ENCODE measurements around the gene LYRM1.

The LYRM1 gene

GRCh38 chr16:20901068-20901435 is 481 bp downstream of the LYRM1 start:
- intact Hi-C loops (cut with DNase I) = loop anchor here (5.0 kb wide), 2 partner anchors 49 to 94 kb away; partner anchors contain the start of genes ERI2 and REXO5
- DNase-seq = peak in 1 of 10 donors; percentile 22

- peak in 8 of 10 donors; percentile 5 to 88 (median 30) for DNase-seq
- intact Hi-C loops (cut with DNase I) = loop anchor here (5.0 kb wide), 2 partner anchors 49 to 94 kb away; partner anchors contain the start of genes ERI2 and REXO5
These were observed 1.0 kb downstream of the LYRM1 start for GRCh38 chr16:20901436-20902112.

DNA sequence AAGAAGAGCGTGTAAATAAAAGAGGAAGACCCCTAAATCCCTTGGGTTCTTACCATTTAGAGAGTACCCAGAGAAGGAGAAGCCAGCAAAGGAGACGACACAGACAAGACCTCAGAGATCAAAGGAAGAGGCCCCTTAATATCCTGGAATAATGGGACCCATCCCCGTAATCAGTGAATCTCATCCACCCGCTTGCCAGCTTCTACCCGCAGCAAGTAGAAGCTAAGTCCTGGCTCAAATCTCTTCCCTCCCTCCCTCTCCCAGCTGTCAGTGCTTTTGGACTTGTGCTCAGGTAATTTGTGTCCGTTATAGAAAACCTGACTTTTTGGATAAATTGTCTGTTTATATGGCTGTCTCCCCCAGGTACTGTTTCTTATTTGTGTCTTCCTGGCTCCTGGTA is 1.9 kb downstream of the LYRM1 start:
- DNase-seq = no peak
- intact Hi-C loops (cut with DNase I) = loop anchor here (5.0 kb wide), 2 partner anchors 50 to 95 kb away; partner anchors contain the start of genes ERI2 and REXO5

DNA sequence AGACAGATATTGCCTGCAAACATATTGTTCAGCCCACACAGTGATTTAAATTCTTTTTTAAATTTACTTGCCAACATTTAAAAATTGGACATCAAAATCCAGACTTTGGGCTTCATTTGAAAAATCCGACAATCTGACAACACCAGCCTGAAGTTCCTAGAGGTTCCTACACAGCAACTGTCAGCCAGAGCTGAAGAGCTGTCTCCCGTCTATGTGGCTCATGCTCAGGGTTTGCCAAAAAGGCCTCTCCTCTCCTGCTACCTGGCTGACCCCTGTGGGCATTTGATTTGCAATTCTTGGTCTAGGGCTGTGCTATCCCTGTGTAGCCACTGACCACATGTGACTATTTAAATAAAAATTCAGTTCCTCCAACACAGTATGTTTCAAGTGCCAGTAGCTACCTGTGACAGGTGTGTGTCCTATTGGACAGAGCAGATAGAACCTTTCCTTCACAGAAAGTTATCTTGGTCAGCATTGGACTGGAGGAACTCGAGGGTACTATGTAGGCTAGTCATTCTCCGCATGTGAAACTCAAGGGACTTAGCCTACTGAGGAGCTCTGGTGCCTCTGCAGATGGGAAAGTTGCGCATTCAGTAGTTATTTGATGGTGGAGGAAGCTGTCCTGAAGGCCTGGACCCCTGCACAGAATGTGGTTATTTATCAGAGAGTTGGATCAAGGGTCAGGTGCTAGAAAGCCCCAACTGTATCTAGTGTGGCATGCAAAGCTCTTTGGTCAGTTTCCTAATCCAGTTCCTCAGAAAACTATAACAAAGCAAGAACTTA is 2.7 kb downstream of the LYRM1 start:
- intact Hi-C loops (cut with DNase I) = loop anchor here (5.0 kb wide), 2 partner anchors 51 to 96 kb away; partner anchors contain the start of genes ERI2 and REXO5
- no peak for DNase-seq

DNA sequence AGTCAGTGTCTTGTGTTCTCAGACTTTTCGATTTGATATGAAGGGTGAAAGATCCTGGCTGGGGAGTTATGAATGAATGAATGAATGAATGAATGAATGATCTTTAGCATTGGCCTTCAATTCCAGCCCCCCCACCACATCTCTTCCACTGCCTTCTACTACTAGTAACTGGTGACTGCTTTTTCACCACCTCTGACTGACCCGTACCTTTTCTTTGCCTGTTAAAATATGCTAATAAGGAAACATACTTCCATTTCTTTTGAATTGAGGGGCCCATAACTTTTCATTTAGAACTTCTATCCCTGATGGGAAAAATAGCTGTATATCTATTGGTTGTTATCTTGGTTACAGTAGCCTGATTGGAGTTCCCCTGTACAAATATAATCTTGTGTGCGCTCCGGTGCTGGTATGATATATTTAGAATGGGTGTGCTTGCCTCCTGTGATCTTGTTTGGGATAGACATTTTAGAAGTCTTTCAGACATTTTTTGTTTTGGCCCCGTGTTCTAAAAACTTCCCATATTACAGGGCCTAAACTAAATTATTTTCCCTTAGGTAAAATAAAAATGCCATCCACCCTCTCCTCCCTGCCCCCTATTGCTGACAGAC is 3.4 kb downstream of the LYRM1 start:
- no peak for DNase-seq
- intact Hi-C loops (cut with DNase I) = loop anchor here (5.0 kb wide), 2 partner anchors 52 to 97 kb away; partner anchors contain the start of genes ERI2 and REXO5

- no peak for DNase-seq
- intact Hi-C loops (cut with DNase I) = loop anchor here (5.0 kb wide), 2 partner anchors 52 to 97 kb away; partner anchors contain the start of genes ERI2 and REXO5
These were observed 4.0 kb downstream of the LYRM1 start for GRCh38 chr16:20904507-20905081.

- intact Hi-C loops (cut with DNase I) = no loop called here
- DNase-seq = no peak
These were observed 5.0 kb downstream of the LYRM1 start for GRCh38 chr16:20905576-20905975.

DNA sequence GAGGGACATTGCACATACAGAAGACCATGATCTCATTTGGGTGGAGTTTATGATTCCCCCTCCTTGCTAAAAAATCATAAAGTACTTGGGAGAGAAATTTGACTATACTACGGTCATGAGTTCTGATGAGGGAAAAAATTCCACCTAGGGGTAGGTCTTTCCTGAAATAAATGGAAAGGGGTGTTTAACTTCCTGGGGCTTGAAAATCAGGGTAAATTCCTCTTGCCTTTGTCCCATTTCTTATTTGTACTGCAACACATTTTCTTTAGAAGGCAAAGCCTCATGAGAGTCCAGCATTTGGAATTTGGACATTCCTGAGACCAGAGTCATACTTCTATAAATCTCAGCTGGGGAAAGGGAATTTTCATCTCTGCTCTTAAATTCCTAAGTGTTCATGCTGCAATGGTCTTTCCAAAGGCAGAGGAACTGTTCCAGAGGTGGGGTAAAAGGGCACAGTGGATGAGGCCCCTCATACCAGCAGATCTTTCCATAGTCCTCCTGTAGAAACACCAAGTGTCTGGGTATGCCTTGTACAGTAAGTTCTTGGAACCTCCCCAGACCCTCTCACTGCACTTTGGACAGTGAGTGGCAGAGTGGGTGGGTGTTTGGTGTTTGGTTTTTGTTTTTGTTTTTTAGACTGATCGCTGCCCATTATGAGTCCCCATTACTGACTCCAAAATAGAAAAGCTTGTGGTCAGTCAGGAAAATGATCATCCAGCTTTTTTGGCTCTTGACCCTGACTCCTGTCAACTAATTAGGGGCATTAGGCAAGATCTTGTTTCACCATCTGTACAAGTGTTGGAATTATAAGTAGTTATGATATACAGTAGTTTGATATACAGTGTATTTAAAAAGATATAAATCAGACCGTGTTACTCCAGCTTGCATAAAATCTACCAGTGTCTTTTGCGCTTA is 6.0 kb downstream of the LYRM1 start:
- intact Hi-C loops (cut with DNase I) = no loop called here
- DNase-seq = no peak

- intact Hi-C loops (cut with DNase I) = no loop called here
- no peak for DNase-seq
These were observed 10.3 kb downstream of the LYRM1 start for GRCh38 chr16:20910781-20911321.

DNA sequence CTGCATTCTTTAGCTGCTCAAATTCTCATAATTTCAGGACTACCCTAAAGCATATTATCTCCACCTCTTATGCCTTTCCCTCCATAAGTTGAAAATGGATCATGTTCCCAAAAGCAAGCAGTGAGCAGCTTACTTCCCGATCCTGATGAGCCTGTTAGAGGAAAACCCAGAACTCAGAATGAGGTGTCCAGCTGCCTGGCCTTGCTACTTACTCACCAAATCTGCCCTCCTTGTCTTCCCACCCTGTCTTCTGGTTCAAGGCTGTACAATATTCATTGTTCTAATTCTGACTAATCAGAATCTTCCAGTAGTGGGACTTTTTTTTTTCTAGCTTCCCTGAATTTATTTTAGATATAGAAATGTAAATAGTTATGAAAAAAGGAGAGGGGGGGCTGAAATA is 10.8 kb downstream of the LYRM1 start:
- intact Hi-C loops (cut with DNase I) = no loop called here
- no peak for DNase-seq

- intact Hi-C loops (cut with DNase I) = no loop called here
- no peak for DNase-seq
These were observed 15.7 kb downstream of the LYRM1 start for GRCh38 chr16:20916289-20916688.

GRCh38 chr16:20916942-20917341 is 16.4 kb downstream of the LYRM1 start:
- intact Hi-C loops (cut with DNase I) = no loop called here
- DNase-seq = no peak

- intact Hi-C loops (cut with DNase I) = no loop called here
These were observed 18.1 kb downstream of the LYRM1 start for GRCh38 chr16:20918486-20919239.

DNA sequence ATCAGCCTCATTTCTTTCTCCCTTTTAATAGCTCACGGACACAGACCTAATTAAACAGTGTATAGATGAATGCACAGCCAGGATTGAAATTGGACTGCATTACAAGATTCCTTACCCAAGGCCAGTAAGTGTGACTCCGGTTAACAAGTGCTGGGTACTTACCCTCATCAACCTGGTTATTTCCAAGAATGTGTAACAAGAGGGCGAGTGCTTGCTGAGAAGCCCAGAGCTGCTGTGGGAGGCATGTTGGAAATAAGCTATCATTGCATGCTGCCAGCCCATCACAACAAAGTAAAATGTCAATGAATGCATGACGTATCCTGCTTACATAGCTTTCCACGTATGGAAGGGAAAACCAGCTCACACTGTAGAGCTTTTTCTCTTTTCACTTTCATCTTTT is 19.5 kb downstream of the LYRM1 start:
- intact Hi-C loops (cut with DNase I) = no loop called here
- DNase-seq = no peak

More at GRCh38 chr16:20918486-20919239, 18.1 kb downstream of the LYRM1 start:
- no peak for DNase-seq

DNA sequence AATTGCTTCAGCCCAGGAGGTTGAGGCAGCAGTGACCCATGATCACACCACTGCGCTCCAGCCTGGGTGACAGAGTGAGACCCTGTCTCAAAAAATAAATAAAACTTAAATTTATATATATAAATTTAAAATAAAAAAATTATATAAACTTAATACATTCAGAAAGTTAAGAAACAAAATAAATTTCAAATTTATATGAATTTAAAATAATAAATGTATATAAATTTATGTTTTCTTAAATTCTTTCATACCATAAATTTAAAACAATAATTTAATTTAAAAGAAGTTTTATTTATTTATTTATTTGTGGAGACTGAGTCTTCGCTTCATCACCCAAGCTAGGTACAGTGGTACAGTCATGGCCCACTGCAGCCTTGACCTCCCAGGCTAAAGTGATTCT is 20.2 kb downstream of the LYRM1 start:
- intact Hi-C loops (cut with DNase I) = no loop called here
- DNase-seq = no peak

- no peak for DNase-seq
- intact Hi-C loops (cut with DNase I) = no loop called here
These were observed 23.3 kb downstream of the LYRM1 start for GRCh38 chr16:20923876-20924275.

DNA sequence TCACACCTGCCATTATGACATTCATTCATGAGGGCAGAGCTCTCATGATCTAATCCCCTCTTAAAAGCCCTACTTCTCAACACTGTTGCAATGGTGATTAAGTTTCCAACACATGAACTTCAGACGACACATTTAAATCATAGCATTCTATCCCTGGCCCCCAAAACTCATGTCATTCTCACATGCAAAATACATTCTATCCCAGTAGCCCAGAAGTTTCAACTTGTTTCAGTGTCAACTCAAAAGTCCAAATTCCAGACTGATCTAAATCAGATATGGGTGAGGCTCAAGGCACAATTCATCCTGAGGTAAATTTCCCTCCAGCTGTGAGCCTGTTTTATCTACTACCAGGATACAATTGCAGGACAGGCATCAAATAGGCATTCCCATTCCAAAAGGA is 25.2 kb downstream of the LYRM1 start:
- DNase-seq = no peak
- intact Hi-C loops (cut with DNase I) = no loop called here

DNA sequence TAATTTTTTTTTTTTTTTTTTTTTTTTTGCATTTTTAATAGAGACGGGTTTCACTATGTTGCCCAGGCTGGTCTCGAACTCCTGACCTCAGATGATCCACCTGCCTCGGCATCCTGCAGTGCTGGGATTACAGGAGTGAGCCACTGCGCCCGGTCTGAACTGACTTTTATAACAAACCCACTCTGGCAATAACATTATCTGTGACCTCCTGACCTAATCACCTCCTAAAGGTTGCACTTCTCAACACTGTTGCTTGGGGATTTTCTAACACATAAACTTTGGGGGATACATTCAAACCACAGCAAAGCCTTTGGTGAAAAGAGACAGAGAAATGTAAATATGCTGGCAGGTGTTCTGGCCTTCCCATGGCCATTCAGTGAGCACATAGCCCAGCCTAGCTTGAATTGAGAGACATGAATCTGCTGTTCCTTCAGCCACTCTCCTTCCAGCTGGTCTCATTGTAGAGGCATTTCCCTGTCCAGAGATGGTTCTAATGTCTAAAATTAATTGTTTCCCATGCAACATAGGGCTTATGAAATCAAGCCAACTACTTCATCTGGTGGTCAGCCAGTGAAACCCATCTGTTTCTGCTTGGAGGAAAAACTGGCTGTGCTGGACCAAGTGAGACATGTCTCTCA is 28.3 kb downstream of the LYRM1 start:
- no peak for DNase-seq
- intact Hi-C loops (cut with DNase I) = no loop called here

Measured in posterior cingulate gyrus (tissue), 11 donors.